GM18508 (cell line): ENCODE results near the gene TRIM67.

Experiments
- ATAC-seq: cut with Tn5 transposase; IDR thresholded peaks from one replicate; pipeline ENCODE4 v1.9.1; 2021; ENCODE audit warnings: moderate number of reproducible peaks; ENCODE audit not compliant: insufficient read depth, unreplicated experiment

TRIM67 gene

GRCh38 chr1:231220801-231221200 lies 58.9 kb downstream of the TRIM67 start:
- no peak for ATAC-seq

GRCh38 chr1:231226156-231226555 lies 64.3 kb downstream of the TRIM67 start:
- ATAC-seq, result no peak

GRCh38 chr1:231231511-231231910 lies 69.7 kb downstream of the TRIM67 start:
- no peak for ATAC-seq

- no peak for ATAC-seq
Measured at GRCh38 chr1:231232870-231233734, 71.2 kb downstream of the TRIM67 start.

GRCh38 chr1:231233735-231234417 lies 72.0 kb downstream of the TRIM67 start:
- no peak for ATAC-seq

DNA sequence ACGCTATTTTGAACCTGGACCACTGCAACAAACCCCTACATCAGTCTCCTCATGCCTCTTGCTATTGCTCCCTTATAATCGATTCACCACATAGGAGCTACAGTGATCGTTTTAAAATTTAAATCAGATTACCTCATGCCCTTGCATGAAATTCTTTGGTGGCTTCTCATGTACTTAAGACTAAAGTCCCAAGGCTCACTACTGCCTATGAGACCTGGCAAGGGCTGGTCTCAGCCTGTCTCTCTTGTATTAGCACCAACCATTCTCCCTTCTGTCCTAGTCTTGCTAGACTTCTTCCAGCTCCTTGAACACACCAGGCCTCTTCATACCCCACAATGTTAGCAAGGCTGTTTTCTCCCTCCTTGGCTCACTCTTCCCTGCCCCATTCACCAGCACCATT lies 72.6 kb downstream of the TRIM67 start:
- ATAC-seq, result no peak

DNA sequence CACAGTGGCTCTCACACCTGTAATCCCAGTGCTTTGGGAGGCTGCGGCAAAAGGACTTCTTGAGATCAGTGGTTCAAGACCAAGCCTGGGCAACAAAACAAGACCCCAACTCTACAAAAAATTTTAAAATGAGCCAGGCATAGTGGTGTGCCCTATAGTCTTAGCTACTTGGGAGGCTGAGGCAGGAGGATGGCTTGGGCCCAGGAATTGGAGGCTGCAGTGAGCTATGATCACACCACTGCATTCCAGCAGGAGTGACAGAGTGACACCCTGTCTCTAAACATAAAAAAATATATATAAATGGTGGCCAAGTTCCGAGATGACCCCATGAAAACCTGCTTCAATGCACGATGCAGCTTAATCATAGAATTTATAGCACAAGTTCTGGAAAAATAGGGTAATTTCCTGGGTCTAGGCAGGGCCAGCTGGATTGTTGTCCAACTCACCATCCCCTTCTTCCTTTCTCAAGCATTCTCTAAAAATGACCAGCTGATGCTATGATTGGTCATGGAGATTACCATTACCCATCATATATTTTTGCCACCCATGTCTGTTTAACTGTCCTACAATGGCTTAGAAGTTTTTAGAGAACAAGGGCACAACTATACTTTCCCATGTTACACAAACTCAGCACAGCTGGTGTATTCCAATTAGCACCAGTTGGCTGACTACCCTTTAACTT lies 73.8 kb downstream of the TRIM67 start:
- no peak for ATAC-seq

GRCh38 chr1:231236208-231236591 lies 74.3 kb downstream of the TRIM67 start:
- no peak for ATAC-seq

DNA sequence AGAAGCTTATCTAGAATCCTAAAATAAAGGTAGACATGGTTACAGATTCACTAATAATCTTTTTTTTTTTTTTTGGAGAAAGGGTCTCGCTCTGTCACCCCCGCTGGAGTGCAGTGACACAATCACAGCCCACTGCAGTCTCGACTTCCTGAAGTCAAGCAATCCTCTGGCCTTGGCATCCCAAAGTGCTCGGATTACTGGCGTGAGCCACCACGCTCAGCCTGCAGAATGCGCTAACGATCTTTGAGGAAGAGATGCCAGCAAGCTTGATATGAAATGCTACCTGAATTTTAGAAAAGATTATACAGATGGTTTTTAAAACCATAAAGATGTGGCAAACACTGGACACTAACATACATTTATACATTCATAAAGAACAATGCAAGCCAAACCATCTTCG lies 75.1 kb downstream of the TRIM67 start:
- ATAC-seq, result no peak

DNA sequence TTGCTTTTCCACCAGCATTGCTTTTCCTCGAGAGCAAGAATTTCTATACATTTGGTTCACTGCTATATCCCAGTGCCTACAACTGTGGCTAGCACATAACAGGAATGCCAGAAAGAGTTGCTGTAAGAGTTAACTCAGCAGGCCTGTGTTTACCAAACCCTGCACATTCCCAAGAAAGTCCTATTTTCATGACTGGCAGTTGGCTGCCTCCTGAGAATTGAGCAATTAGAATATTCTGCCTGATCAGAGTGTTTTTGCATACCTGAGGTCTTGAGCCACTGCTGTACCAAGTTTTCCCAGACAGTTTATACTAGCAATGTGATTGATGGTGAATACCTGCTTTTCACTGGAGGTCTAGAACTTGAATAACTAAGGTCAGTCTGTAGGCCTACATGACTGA lies 76.4 kb downstream of the TRIM67 start:
- no peak for ATAC-seq

GRCh38 chr1:231240531-231240882 lies 78.6 kb downstream of the TRIM67 start:
- no peak for ATAC-seq

GRCh38 chr1:231240883-231241735 lies 79.3 kb downstream of the TRIM67 start, which contains the start of gene GNPAT:
GNPAT (plus strand) TSS chr1:231241212; CDS start chr1:231241379, 167 bp downstream.
- ATAC-seq, result peak; percentile 78

- no peak for ATAC-seq
Measured at GRCh38 chr1:231241750-231242149, 79.9 kb downstream of the TRIM67 start.

GRCh38 chr1:231242516-231243198 lies 80.8 kb downstream of the TRIM67 start:
- ATAC-seq, result no peak

DNA sequence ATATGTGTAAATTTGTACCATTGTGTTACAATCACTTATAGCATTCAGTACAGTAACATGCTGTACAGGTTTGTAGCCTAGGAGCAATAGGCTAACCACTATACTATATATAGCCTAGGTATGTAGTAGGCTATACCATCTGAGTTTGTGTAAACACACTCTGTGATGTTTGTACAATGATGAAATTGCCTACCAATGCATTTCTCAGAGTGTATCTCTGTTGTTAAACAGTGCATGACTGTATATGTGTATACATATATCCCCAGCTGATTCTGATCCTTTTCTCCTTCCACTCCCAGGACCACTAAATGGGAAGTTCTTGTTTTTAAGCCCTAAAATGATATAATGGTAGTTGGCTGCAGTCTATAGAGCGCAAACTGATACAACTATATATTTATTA lies 86.9 kb downstream of the TRIM67 start:
- no peak for ATAC-seq

DNA sequence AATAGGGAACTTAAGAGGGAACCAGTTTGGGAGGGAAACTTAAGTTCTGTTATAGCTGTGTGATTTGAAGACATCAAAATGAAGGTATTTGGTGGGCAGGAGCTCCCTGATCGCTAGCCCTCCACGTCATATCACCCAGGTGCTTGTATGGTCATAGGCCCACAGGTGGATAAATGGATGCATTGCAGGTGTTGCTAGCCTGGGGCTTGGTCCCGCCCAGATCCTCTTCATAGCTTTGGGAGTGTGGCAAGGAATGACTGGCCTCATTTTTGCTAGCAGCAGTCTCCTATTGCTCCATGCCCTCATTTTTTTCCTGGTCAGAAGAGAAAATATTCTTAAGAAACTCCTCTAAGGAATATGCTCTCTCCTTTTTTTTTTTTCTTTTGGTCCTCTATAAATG lies 90.5 kb downstream of the TRIM67 start:
- ATAC-seq, result no peak

DNA sequence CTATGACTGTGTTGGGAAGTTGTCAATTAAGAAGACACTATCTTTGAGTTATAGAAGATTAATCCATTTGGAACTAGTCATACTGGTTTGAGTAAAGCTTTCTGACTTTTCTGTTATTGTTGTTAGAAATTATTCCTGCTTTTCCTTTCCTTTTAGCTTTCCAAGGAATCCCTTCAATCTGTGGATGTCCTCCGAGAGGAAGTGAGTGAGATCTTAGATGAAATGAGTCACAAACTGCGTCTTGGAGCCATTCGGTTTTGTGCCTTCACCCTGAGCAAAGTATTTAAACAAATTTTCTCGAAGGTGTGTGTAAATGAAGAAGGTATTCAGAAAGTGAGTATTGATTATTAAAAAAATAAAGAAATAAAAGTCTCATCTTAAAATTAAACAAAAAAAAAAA lies 98.5 kb downstream of the TRIM67 start:
- no peak for ATAC-seq

DNA sequence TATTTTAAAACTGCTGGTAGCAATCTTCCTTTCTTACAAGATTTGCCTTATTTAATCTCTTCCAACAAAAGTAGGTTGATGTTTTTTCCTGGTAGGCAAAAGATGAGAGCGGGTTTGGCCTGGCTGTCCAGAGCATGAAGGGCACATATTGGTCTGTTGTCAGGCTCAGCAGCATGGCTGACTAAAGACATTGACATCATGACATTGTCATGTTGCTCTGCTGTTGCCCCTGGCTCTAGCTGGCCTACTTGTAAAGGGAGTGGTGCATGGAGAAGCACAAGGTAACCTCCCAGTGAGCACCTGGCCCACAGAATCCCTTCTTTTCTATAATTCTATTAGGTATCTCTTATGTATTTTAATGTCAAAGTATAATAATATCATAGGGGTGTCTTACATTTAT lies 102.8 kb downstream of the TRIM67 start:
- no peak for ATAC-seq

DNA sequence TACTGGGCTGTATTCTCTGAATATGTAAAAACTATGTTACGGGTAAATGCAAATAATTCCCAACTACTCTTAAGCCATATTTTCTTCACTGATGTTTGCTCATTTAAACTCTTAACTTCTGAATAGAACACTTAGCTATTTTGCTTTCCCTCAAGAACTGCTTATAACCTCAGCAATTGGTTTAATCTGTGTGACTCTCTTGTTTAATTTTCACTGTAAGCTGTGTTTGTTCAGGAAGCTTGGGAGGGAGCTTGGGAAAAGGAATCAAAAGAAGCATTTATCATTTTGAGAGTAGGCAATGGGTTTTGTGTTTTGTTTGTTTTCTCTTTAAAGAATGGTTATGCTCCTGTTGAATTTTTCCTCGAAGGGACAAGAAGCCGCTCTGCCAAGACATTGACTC lies 103.5 kb downstream of the TRIM67 start:
- ATAC-seq, result no peak

GRCh38 chr1:231266811-231267322 lies 105.0 kb downstream of the TRIM67 start:
- ATAC-seq, result no peak
